Epithelial cell of prostate (primary cell): ENCODE data around the gene NPB.

ENCODE experiments used
- DNase-seq: peaks from one replicate; pipeline ENCODE4 v3.0.0-alpha.2; 2011; ENCODE audit warnings: low read depth, low spot score
- H3K27ac ChIP-seq: fragments of 450-650 bp; 2 replicates; pipeline ENCODE4 v1.5.1; 2017; ENCODE audit warnings: mild to moderate bottlenecking

Gene NPB

GRCh38 chr17:81902023-81902652 lies at the start of gene NPB:
Gene NPB (plus strand): TSS chr17:81902238. CDS start chr17:81902278, 40 bp downstream.
- H3K27ac ChIP-seq: no peak within 1 kb of the TSS
- DNase-seq: no peak

GRCh38 chr17:81854974-81855774 lies 46.9 kb upstream of the NPB start:
- DNase-seq: no peak
- peak overlapping the region; percentile 65 for H3K27ac ChIP-seq

DNA sequence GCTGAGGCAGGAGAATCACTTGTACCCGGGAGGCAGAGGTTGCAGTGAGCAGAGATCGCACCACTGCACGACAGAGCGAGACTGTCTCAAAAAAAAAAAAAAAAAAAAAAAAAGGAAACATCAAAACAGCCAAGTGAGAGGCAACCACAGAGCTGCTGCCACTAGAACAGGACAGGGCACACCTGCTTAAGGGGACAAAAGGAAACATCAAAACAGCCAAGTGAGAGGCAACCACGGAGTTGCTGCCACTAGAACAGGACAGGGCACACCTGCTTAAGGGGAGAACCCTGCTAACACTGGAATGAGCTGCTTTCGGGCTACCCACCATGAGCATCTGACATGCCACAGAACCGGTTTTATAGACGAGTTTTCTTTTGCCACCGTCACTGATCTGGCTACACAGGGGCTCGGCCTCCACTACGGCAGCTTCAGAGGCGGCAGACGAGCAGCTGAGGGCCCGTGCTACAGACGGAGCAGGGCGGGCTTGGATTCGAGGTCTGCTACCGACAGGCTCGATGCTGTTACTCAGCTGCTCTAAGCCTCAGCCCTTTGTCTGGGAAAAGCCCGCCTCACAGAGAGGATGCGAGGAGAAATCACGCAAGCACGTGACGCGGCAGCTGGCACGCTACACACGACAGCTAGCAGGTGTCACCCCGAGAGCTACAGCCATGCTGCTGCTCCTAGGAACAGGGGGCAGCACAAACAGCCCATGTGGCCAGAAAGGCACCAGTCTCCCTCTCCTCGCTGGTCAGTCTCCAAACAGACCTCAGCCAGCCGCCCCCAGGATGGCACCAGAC lies 43.7 kb upstream of the NPB start:
- peak overlapping the region; percentile 95 for H3K27ac ChIP-seq
- no peak for DNase-seq

GRCh38 chr17:81858967-81859905 lies 42.8 kb upstream of the NPB start:
- peak overlapping the region; percentile 95 for H3K27ac ChIP-seq
- DNase-seq: no peak

- peak within 1 kb of the TSS; percentile 95 for H3K27ac ChIP-seq
- DNase-seq: no peak
These were observed 41.9 kb upstream of the NPB start, which contains the start of gene P4HB for GRCh38 chr17:81859906-81860755. Gene P4HB (minus strand): TSS chr17:81860535. CDS start chr17:81860471, 64 bp downstream.

DNA sequence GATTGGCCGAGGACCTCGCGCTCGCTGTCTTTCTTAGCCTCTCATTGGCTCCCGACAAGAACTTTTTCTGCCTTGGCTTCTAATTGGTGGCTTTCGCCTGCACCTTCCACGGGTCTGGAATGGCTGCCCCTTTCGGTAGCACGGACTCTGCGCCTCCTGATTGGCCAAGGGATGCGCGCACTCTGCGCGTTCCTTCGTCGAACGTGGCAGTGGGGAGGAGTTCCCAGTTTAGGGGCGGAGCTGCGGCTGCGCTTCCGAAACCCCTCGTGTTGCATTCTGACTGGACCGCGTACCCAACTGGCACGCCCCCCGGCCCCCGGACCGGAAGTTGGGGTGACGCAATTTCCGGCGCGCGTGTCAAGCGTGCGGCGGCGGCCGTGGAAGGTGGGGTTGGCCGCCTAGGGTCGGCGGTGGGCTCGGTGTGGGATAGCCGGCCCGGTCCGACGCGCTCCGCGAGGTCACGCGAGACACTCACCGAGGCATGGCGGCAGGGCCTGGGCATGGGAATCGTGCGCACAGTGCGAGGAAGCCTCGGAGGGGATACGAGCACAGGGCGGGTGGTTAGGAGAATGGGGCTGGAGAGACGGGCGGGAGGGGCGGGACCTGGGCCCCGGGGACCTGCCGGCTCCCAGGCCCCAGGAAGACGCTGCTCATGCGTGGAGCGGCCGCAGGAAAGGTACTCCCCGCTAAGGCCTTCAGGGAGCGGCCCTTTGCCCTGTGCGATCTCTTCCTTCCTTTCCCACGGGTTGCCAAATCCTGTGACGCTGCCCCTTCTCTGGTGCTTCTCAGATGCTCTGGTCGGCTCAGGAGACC lies 41.1 kb upstream of the NPB start:
- peak overlapping the region; percentile 95 for H3K27ac ChIP-seq
- DNase-seq: peak; percentile 100

GRCh38 chr17:81863123-81863675 lies 38.8 kb upstream of the NPB start:
- peak overlapping the region; percentile 8 for H3K27ac ChIP-seq
- no peak for DNase-seq

DNA sequence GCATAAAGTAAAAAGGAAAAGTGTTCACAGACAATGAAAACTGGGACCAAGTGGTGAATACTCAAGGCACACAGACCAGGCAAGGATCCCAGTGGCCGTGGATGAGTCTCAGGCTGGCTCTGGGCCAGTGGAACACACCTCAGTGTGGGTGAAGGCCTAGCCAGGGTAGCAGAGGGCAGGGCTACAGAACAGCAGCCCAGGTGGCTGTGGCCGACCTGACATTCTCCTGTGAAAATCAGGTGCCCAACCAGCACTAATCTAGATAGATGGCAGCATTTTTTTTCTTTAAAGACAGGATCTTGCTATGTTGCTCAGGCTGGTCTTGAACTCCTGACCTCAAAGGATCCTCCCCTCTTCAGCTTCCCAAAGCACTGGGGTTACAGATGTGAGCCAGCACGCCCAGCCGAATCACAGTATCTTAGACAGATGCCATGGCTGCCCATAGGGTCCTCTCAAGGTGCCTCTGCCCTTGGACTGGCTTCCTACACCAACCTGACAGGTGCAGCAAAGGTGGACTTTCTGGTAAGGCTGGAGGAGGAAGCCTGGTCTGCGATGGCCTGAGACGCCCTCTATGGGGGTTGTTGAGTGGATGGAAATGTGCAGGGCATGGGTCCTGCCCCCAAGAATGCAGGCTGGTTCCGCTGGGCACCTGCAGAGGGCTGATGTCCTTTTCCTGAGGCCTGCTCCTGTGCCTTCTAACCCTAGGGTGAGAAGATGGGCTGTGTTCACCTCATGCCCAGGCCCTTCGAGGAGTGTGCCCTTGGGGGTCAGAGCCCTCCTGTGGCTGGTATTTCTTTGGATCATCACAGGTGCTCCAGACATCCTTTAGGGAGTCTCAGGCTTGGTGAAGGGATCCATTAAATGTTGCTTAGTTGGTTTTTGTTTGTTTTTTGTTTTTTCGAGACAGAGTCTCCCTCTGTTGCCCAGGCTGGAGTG lies 37.9 kb upstream of the NPB start:
- peak overlapping the region; percentile 8 for H3K27ac ChIP-seq
- no peak for DNase-seq

DNA sequence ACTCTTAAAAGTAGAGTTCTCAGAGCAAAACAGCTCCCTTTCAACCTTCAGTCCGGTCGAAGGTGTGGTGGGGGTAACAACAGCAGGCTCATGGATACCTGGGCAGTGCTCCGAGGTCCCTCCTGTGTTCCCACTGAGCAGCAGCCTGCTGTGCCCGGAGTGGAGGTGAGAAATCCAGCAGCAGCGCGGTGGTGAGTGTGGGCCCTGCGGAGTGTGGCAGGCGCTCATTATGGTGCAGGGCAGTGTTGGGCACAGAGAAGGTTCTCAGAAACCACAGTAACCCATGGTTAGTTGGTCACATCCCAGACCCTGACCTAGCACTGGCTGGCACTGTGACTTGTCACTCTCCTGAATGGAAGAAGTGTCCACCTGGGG lies 36.7 kb upstream of the NPB start:
- no peak for DNase-seq
- H3K27ac ChIP-seq: peak overlapping the region; percentile 98

GRCh38 chr17:81865733-81866439 lies 36.2 kb upstream of the NPB start:
- H3K27ac ChIP-seq: peak overlapping the region; percentile 98

GRCh38 chr17:81866440-81867169 lies 35.4 kb upstream of the NPB start:
- H3K27ac ChIP-seq: peak overlapping the region; percentile 98
- DNase-seq: no peak

More at GRCh38 chr17:81865733-81866439, 36.2 kb upstream of the NPB start:
- DNase-seq: no peak

DNA sequence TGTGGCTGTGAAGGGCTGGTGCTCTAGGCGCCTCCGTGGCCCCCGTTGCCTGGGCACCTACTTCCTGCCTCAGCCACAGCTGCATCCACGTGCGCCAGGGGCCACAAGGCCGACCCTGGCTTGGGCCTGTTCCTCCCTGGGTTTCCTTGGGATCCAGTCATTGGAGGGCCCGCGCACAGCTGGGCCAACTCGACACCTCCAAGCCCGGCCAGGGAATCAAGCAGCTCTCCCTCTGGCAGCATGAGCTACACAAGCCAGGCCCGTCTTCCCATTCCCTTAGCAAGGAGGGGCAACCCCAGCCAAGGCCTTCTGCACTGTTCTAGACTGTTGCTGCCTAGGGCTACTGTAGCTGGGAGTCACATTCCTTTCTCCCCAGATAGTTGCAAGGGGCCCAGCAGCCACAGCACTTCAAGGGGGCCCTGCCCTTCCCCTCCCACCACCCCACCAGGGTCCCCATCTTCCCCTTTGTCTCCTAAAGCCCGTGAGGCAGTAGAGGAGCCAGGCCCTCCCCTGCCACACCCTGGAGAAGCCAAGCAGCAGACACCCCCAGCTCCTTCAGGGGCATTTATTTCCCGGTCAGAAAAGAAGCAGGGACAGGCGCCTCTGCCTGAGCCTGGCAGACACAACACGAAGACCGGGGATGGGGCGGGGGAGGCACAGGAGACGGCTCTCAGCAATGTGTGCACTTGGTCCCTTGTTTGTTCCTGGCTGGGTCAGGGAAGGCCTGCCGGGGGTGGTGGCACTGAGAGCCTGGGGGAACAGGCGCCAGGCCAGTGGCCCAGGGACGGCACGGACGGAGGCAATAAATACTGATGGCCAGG lies 34.7 kb upstream of the NPB start:
- peak overlapping the region; percentile 98 for H3K27ac ChIP-seq
- DNase-seq: no peak

- peak overlapping the region; percentile 98 for H3K27ac ChIP-seq
- DNase-seq: no peak
These were observed 33.9 kb upstream of the NPB start for GRCh38 chr17:81867991-81868673.

GRCh38 chr17:81868674-81869220 lies 33.3 kb upstream of the NPB start:
- DNase-seq: no peak
- H3K27ac ChIP-seq: peak overlapping the region; percentile 98
